GM21529 (cell line): Measurements from ENCODE around the gene DENND4B.
"Not testable (repeated sequence)": the region's sequence is repeated elsewhere in the genome, so short reads cannot be mapped to it uniquely, and the experiment has no call there.

ENCODE experiments used
- ATAC-seq: cut with Tn5 transposase; IDR thresholded peaks from one replicate; pipeline ENCODE4 v1.9.1; 2021; ENCODE audit not compliant: unreplicated experiment

Gene DENND4B

GRCh38 chr1:153946622-153947241 is at the start of gene DENND4B:
TSS of gene DENND4B (minus strand) at chr1:153946718. CDS start at chr1:153944374, 2,344 bp downstream.
- ATAC-seq = peak; percentile 66

- ATAC-seq = no peak
Observed at GRCh38 chr1:153995640-153996039, 49.1 kb upstream of the DENND4B start.

DNA sequence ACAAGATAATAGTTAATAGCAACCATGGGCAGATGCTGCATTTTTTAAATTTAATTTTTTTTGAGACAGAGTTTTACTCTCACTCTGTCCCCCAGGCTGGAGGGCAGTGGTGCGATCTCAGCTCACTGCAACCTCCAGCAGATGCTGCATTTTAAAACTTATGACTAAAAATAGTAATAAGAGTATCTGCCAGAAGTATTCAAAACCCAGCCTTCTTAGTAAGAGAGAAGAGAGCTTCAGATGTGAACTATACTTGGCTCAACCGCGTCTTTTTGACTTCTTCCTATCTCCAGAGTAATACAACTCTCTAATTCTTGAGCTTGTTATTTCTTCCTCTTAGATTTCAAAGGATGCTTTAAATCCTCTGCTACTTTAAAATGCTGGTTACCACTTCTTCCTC is 48.7 kb upstream of the DENND4B start:
- no peak for ATAC-seq

GRCh38 chr1:153991806-153992205 is 45.3 kb upstream of the DENND4B start:
- ATAC-seq = no peak

- no peak for ATAC-seq
Observed at GRCh38 chr1:153991151-153991630, 44.7 kb upstream of the DENND4B start.

DNA sequence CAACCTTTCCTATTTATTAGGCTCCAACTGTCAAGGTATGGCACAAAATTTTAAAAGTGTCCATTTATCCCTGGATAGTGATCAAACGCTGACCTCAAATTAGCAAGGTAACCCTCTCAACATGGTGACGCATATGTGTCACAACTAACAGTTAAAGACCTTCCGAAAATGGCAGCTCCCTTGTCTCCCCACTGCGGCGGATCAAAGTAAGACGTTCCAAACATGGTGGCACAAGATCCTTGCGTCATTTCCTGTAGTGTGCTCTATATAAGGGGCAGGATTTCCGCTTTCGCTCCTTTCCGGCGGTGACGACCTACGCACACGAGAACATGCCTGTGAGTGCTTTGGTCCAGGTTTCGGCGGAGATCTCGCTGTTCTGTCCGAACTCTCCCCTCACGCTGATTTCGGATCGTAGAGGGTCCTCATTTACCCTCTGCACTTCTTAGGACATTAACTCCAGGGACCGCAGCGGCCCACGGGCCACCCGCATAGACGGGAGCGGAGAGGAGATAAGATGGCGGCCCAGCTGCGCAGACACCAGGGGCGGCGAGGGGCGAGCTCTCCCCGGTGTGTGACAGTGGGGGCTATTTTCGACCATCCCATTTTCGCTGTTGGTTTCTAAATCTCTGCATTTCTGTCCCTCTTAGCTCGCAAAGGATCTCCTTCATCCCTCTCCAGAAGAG is 44.1 kb upstream of the DENND4B start, which contains the start of gene RPS27:
Gene RPS27, plus strand, starts transcription at position 295 of the 683 bp plus-strand sequence. Its CDS starts 35 bp downstream, at position 330.
- peak; percentile 69 for ATAC-seq

- no peak for ATAC-seq
Observed at GRCh38 chr1:153987621-153988020, 41.1 kb upstream of the DENND4B start.

- no peak for ATAC-seq
Observed at GRCh38 chr1:153985941-153986761, 39.6 kb upstream of the DENND4B start, which contains the start of gene RAB13. TSS of gene RAB13 (minus strand) at chr1:153986339. CDS start at chr1:153986236, 103 bp downstream.

- no peak for ATAC-seq
Observed at GRCh38 chr1:153985341-153985912, 38.9 kb upstream of the DENND4B start.

DNA sequence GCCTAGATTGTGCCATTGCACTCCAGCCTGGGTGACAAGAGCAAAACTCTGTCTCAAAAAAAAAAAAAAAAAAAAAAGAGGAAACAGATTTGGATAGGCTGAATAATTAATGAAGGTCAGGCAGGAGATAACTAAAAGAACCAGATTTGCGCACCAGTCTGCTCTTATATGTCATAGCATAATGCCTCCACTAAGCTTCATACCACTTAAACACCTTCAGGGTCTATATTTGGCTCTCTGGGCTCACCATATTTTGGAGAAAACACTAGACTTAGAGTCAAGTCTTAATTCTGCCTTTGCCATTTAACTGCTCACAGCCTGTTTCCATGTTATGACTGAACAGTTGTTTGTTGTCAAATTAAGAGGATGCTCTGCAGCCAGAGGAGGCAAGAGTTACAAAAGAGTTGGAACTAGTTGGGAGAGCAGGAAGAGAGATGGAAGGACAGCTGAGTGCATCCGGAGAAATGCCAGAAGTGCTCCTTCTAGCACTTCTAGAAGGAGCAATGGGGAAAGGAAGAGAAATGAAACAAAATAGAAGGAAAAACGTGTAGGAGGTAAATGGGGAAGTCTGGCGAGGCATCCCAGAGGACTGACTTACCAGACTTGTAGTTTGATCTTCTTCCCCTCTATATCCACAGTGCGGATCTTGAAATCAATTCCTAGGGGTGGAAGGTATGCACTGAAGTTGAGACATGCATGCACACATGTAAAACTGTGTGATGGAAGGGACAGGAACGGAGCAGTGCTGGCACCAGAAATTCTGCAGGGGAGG is 37.8 kb upstream of the DENND4B start:
- no peak for ATAC-seq

DNA sequence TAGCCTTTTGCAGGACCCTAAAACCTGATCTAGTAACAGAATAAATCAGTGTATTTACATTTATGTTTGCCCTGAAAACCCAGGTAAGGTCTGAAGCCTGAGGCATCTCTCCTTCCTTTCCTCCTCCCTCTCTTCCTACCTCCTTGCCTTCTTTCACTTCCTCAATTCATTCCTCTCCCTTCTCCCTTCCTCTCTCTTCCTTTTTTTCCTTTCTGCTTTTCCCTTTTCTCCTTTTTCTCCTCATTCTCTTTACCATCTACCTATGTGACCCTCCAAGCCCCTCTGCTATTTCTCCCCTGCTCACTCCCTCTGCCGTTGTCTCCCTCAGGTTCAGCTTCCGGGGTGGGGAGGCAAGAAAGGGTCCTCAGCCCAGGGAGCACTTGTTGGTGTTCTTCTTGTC is 35.2 kb upstream of the DENND4B start:
- ATAC-seq = not testable (repeated sequence)

GRCh38 chr1:153979091-153979490 is 32.6 kb upstream of the DENND4B start:
- not testable (repeated sequence) for ATAC-seq

GRCh38 chr1:153978274-153978909 is 31.9 kb upstream of the DENND4B start:
- no peak for ATAC-seq

- ATAC-seq = peak; percentile 77
Observed at GRCh38 chr1:153977250-153978240, 31.0 kb upstream of the DENND4B start, which contains the start of gene JTB. TSS of gene JTB (minus strand) at chr1:153977674. CDS start at chr1:153977252, 422 bp downstream.

GRCh38 chr1:153976819-153977249 is 30.3 kb upstream of the DENND4B start:
- ATAC-seq = no peak

GRCh38 chr1:153973525-153973924 is 27.0 kb upstream of the DENND4B start:
- no peak for ATAC-seq

DNA sequence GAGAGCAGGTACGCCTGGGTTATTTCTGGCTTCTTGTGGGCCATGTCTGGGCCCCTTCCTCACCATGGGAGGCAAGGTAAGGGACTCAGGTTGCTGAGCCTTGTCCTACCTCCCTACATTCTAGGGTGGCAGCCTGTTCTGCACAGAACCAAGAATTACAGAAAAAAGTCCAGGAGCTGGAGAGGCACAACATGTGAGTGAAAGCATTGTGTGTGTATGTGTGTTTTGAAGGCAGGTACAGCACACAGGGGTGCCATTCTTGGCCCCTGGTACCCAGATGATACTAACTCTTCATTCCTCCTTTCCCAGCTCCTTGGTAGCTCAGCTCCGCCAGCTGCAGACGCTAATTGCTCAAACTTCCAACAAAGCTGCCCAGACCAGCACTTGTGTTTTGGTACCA is 26.6 kb upstream of the DENND4B start:
- no peak for ATAC-seq

DNA sequence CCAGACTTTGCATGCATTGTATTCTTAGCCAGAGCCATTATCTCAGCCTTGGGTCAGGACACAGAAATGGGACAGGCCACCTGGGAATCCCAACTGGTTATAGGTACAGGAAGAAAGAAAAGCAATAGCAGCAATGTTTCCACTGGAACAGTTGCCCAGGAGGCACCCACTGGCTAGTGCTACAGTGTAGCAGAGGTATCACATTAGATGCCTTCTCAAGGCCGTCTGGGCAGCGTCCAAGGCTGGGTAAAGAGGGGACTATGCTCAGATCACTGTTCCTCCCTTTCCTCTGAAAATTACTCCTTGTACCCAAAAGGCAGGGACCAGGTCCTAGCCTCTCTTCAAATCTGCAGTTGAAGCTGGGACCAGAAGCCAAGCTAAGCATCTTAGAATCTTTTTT is 23.8 kb upstream of the DENND4B start:
- no peak for ATAC-seq
